HG02981 (cell line): Measurements from ENCODE around the gene CALHM1.
"Not testable (repeated sequence)": the region's sequence is repeated elsewhere in the genome, so short reads cannot be mapped to it uniquely, and the experiment has no call there.

Experiments used
- ATAC-seq: cut with Tn5 transposase; IDR thresholded peaks from one replicate; pipeline ENCODE4 v1.9.1; 2021; ENCODE audit warnings: mild to moderate bottlenecking, moderate library complexity; ENCODE audit not compliant: unreplicated experiment

Gene CALHM1

DNA sequence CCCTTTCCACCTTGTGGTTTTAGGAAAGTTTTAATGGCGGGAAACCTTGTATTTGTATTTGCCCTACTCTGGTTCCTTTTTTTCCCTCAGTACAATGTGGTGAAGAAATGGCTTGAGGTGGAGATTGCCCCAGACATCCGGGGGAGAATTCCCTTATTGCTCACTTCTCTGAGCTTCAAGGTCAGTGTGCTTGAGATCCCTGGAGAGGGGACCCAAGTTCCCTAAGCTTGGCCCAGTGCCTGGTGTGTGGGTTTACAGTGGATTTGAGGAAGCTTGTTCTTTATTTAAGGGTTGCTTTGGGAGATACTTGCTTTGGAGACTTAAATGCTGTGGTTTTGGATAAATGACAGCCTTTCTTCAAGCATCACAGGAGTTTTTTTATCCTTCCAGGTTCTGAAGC lies 24.8 kb downstream of the CALHM1 start:
- no peak for ATAC-seq

DNA sequence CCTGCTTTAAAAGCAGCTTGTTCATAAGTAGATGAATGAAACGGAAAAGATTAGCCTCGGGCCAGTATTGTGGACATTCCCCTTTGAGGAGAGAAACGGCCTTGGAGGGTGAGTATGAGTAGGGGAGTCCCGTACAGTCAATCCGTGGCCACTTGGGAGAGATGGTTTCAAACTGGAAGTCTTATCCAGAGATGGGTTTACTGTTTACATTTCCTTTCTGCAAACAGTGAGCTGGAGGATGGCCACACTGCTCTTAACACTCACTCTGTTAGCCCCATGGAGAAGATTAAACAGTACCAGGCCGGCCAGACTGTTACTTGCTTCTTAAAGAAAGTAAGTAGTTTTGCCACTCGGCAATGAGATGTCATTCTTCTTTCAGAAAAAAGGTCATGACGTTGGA lies 26.8 kb downstream of the CALHM1 start:
- no peak for ATAC-seq

DNA sequence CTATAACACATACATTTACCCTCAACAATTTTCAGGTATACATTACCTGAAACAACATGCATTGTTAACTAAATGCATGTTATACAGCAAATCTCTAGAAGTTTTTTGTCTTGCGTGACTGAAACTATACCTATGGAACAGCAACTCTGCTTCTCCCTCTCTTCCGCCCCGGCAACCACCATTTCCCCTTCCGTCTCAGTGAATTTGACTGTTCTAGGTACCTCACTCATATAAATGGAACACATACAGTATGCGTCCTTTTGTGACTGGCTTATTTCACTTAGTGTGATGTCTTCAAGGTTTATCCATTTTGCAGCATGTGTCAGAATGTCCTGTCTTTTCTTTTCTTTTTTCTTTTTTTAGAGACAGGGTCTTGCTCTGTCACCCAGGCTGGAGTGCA lies 29.1 kb downstream of the CALHM1 start:
- ATAC-seq, result no peak

DNA sequence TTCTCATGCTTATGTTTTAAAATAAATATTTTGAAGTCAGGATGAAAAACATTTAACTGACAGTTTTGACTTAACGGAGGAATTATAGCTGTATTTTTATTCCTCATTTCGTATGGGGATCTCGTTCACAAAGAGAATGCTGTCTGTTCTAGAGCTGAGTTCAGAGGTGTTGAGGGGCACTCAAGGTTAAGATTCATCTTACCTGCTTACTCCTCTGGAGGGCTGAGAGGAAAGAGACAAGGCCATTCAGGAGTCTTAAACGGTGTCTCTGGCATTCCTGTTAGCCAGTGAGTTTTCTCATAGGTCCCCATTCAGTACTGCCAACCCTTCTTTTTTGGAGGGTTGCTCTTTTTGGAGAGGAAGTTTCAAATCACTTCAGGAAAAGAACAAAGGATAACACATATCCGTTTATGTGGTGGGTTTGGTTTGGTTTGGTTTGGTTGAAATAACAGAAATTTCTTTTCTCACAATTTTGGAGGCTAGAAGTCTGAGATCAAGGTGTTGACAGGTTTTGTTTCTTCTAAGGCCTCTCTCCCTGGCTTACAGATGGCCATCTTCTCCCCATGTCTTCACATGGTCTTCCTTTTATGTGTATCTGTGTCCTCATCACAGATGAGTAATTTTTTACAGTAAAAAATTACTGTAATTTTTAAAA lies 29.6 kb downstream of the CALHM1 start:
- ATAC-seq, result no peak

DNA sequence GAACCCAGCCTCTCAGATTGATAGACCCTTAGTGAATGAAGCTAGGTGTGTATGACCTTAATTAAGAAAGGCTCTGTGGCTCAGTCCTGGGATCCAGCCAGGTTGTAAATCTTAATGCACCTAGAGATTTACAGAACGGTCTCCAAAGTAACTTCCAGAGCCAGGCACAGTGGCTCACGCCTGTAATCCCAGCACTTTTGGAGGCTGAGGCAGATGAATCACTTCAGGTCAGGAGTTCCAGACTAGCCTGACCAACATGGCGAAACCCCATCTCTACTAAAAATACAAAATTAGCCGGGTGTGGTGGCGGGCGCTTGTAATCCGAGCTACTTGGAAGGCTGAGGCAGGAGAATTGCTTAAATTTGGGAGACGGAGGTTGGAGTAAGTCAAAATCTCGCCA lies 30.8 kb downstream of the CALHM1 start:
- no peak for ATAC-seq

DNA sequence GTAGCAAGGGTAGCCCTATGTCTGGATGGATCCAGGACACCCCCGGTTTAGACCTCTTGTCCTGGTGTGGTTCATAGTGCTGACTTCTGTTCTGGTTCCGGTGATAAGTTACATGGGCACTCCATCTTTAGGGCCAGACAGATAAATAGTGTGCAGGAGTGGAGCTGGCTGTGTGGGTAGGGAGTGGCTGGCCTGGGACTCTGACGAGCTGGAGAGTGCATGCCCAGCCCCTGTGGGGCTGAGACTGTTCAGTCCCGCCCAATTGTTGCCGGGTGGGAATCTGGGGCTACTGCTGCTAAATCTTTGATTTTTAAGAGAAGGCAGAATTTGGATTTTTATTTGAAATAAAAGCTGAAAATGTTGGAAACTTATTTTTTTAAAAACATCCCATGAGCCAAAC lies 35.0 kb downstream of the CALHM1 start:
- ATAC-seq, result no peak

DNA sequence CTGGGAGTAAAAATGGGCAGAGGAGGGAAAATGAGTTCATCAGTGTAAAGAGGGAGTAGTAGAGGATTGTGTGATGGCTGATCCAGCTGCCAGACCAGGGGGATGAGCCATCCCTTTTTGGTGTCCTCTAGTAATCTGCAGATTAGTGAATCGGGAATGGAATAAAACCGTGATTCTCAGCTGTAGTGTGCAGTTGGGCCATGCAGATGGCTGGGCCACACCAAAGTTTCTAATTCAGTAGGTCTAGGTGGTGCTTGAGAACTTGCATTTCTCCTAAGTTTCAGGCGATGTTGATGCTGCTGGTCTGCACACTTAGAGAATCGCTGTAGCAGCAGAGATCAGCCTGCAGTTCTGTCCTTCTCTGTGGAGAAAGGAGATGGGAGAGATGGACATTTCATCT lies 39.6 kb downstream of the CALHM1 start:
- no peak for ATAC-seq

DNA sequence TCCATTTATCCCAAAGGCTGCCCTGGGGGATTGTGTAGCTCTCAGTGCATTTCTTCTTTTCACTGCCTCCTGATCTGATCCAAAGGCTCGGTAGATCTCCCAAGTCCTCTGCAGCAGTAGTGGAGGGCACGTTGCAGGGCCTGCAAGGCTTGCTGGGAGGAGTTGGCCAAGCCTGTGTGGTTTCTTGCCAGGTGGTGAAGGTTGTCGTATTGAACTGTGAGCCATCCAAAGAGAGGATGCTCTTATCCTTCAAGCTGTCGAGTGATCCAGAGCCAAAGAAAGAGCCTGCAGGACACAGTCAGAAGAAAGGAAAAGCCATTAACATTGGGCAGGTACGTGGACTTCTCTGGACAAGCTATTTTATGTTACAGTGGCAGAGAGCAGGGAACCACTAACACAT lies 41.1 kb downstream of the CALHM1 start:
- ATAC-seq, result no peak

DNA sequence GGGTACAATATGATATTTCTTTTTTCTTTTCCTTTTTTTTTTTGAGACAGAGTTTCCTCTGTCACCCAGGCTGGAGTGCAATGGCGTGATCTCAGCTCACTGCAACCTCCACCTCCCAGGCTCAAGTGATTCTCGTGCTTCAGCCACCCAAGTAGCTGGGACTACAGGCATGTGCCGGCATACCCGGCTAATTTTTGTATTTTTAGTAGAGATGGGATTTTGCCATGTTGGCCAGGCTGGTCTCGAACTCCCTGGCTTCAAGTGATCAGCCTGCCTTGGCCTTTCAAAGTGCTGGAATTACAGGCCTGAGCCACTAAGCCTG lies 41.6 kb downstream of the CALHM1 start:
- ATAC-seq, result not testable (repeated sequence)

DNA sequence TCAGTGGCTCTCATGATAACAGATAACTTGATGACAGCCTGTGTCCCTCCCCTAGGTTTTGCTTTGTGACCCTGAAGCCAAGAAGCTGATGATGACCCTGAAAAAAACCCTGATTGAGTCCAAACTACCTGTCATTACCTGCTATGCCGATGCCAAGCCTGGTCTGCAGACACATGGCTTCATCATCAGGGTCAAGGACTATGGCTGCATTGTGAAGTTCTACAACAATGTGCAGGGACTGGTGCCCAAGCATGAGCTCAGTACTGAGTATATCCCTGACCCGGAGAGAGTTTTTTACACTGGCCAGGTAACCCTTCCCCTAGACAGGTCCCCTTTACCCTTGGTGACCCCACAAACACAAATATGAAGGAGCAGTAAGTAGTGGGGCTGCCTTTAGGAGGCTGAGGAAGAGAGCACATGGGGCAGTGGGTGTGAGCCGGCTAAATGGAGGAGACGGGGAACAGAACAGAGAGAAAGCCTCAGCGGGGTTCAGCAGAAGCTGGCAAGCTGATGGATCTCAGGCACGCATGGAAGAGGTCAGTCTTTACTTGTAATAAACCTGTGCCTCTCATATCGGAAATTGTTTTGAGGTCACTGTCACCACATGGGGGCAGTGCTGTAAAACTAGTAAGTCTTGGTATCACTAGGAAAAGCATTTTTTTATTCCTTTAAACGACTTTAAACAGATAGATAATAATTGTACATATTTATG lies 42.1 kb downstream of the CALHM1 start:
- no peak for ATAC-seq

DNA sequence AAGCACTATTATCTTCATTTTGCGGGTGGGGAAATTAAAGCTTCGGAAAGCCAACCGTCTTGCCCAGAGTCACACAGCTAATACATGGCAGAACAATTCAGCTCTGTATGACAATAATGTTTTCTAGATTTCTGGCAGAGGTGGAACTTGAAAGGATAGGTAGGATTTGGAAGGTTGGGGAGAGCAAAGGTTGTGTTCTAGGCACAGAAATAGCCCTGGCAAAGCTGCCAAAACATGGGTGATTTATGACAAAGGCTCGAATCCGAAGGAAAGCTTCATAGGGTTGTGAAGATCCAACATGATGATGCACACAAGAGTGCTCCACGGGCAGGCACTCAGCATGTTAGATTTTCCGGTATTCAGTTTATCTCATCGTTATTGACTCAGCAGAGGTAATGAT lies 43.1 kb downstream of the CALHM1 start:
- no peak for ATAC-seq

DNA sequence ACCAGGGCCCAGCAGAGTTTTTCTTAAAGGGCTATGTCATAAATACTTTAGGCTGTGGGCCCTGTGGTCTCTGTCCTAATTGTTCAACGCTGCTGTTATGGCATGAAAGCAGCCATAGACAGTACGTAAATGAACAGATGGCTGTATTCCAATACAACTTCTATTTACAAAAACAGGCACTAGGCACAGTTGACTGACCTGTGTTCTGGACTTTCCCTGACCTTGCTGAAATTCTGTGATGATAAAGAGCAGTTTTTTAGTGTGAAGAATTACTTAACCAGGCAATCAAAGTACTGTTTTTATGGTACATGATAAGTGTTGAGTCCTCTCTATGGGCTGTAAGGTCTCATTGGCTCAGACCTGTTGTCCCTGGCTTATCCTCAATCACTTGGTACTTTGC lies 45.1 kb downstream of the CALHM1 start:
- no peak for ATAC-seq
